ENCODE results near the gene PDHX.

Gene PDHX

DNA sequence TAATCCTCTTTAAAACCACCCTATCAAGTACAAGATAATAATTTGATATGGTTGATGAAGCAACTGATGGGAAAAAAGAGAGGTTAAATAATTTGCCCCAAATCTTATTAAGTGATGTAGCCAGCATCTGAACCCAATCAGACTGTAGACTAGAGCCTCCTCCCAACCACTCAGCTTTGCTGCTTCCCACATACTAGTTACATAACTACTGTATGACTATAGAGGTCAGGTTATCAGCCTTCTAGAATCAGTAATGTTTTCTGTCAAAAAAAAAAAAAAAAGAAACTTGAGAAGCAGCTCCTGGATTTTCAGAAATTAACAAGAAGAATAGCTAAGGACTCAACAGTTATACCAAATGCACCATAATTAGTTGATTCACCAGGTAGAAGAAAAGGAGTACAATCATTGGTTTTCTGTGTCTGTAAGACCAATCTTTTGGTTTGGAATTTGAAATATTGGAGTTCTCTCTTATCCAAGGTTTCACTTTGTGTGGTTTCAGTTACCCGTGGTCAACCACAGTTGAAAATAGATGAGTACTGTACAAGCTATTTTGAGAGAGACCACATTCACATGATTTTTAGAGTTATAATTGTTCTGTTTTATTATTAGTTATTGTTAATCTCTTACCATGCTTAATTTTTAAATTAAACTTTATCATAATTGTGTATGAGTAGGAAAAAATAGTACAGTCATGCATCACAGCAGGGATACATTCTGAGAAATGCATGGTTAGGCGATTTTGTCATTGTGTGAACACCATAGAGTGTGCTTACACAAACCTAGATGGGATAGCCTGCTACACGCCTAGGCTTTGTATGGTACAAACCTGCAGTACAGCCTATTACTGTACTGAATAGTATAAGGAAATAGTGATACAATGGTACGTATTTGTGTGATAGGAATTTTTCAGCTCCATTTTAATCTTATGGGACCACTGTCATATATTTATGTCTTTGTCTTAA lies 72.2 kb downstream of the PDHX start:
- no peak for DNase-seq

- no peak for DNase-seq
Observed at GRCh38 chr11:34990916-34991315, 74.5 kb downstream of the PDHX start.

GRCh38 chr11:34994854-34995253 lies 78.4 kb downstream of the PDHX start:
- DNase-seq, result no peak

GRCh38 chr11:34996958-34997357 lies 80.5 kb downstream of the PDHX start:
- DNase-seq, result no peak

- no peak for DNase-seq
Observed at GRCh38 chr11:34997952-34998528, 81.6 kb downstream of the PDHX start.

DNA sequence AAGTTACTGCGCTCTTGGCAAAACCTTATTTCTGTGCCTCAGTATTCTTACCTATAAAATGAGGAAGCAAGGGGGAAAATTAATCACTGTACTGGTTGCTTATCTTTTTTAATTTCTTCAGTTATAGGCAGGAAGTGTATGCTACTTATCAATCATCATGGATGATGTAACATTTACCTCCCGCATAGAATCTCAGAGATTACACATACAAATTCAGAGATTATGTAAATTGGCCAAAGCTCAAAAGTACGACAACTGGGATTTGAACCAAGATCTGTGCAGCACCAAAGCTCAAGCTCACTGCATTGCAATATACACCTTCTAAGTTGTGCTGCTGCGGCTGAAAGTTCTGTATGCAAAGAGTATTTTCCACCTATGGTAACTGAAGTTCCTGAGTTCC lies 83.0 kb downstream of the PDHX start:
- DNase-seq, result no peak

GRCh38 chr11:35003186-35003585 lies 86.8 kb downstream of the PDHX start:
- DNase-seq, result no peak

DNA sequence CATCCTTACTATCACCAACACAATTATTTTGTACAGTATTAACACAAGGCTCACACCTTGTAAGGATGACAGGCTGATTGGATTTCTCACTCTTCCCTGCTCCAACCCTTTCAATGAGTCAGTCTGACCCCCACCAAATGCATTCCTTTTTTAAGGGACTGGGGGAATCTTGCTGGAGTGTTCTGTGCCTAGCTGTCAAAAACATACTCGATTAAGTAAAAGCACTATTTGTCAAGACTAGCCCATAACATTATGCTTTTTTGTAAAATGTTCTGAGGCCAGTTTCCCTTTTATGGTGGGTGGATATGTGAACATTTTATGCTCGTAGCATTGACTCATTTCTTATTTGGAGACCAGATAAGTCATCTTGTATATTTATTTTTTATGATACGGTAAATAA lies 87.2 kb downstream of the PDHX start:
- DNase-seq, result no peak

GRCh38 chr11:35005141-35005780 lies 88.8 kb downstream of the PDHX start:
- DNase-seq, result no peak

GRCh38 chr11:35006389-35007128 lies 90.1 kb downstream of the PDHX start:
- no peak for DNase-seq

GRCh38 chr11:35007277-35007676 lies 90.9 kb downstream of the PDHX start:
- no peak for DNase-seq

GRCh38 chr11:35009191-35009943 lies 92.9 kb downstream of the PDHX start:
- no peak for DNase-seq

DNA sequence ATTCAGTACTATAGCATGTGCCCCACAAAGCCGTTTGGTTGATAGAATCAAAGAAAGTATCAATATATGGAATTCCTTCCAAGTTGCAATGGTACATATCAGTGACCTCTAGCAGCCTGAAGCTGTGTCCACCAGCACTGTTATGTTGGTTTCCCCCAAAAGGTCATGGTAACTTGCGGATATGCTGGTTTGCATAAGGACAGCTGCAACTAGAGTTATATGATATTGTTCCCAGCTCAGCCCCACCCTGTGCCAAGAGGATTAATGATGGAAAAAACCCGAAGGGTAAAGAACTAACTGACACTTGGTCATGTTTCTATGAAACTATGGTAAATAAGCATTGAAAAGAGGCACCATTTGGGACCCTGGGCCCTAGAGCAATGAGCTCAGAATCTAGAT lies 93.5 kb downstream of the PDHX start:
- DNase-seq, result no peak

DNA sequence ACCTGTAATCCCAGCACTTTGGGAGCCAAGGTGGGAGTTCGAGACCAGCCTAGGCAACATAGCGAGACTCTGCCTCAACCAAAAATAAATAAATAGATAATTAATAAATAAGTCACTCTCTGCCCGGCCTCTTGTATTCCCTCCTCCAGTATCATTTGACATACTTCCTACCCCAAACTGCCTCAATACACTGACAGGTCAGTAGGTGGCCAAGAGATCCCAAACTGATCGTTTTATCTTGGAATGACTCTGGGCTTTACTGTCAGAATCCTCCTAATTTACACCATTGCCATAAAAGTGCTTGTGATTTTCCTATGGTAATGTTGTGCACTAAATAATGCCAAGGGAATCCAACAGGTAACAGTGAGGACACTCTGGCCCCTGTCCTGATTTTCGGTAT lies 94.2 kb downstream of the PDHX start:
- DNase-seq, result no peak

- no peak for DNase-seq
Observed at GRCh38 chr11:35011389-35011788, 95.0 kb downstream of the PDHX start.

DNA sequence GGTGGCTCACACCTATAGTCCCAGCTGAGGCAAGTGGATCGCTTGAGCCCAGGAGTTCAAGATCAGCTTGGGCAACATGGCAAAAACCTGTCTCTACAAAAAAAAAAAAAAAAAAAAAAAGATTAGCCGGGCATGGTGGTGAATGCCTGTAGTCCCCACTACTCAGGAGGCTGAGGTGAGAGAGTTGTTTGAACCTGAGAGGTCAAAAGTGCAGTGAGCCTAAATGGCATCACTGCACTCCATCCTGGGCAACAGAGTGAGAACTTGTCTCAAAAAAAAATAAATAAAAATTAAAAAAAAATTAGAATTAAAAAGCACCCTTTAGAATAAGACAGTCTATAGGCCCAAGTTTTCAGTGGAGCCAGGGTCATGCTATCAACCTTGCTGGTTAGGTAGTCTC lies 95.5 kb downstream of the PDHX start:
- no peak for DNase-seq

- DNase-seq, result no peak
Observed at GRCh38 chr11:35012467-35013191, 96.2 kb downstream of the PDHX start.

DNA sequence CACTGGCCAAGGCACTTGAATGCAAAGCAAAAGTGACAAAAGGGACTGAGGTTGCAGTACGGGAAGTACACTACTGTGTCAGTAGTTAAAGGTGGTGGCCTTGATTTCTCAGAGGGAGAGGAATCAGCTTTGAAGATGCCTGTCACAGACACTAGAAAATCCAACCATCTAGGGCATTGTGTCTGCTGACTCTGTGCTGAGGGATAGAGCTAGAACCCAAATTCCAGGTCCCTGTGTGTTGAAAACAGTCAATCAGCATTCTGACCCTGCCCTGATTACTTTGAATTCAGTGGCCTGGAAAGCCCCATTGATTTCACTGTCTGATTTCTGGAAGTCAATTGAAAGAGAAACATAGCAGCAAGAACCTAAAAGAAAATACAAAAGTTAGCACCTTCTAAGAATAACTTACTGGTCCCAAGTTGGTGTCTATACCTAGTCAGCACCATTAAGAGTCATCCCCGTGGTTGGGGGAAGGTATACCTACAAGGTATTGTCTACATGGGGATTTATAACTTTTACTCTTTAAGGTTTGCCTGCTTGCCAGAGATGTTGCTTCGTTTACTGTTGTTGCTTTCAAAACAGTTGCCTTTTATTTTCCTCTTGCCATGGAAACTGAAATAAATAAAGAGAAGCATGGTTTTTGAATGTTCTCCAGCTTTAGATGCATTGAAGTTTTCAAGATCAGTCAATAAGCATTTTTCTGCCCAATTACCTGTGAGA lies 97.3 kb downstream of the PDHX start:
- no peak for DNase-seq

DNA sequence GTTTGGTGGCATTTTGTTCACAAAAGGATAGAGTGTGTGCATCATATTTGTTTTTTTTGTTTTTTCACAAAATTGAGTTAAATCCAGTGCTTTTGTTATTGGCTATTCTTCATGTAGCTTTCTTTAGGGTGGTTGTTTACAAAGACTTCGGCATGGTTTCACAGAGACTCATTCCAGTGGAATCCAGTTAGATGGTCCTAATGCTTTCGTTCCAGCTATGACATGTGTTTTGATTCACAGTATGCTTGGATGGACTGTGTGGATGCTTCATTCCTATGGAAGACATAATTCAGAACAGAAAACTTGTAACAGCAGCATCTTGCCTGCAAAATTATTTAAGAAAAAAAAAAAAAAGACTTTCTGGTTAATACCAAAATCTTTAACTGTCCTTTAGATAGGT lies 97.9 kb downstream of the PDHX start:
- no peak for DNase-seq

GRCh38 chr11:35015621-35016387 lies 99.4 kb downstream of the PDHX start:
- DNase-seq, result no peak
